Measurements from ENCODE around the gene TBC1D14. TPM values are rescaled to one million over a fixed set of nuclear protein-coding genes. Genes with fewer than 3 reads are reported as not detected.

TBC1D14 gene
- total RNA-seq, 1 donor from 2014 or later = 61.8 TPM

DNA sequence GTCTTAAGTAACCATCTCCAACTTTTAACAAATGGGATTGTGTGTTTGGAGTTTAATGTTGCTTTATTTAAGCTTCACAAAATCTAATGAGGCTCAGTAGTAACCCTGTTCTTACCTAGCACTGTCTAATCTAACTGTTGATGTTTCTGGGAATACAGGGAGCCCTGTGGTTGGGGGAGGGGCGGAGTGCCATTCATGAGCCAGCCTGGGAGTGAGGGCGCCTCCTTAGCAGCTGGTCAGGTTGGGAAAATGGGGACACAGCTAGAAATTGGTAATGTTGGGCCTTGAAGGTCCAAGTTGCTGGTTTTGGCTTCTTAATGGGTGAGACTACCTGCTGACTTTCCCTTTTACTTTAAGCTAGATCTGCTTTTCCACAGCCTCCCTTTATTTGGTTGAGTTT, 110.7 kb downstream of the TBC1D14 start:
- H3K9me3 Mint-ChIP-seq (ENCODE audit: low read depth) = no peaks in the 10 kb centered on the region
- TF ChIP-seq, protein P1, sequence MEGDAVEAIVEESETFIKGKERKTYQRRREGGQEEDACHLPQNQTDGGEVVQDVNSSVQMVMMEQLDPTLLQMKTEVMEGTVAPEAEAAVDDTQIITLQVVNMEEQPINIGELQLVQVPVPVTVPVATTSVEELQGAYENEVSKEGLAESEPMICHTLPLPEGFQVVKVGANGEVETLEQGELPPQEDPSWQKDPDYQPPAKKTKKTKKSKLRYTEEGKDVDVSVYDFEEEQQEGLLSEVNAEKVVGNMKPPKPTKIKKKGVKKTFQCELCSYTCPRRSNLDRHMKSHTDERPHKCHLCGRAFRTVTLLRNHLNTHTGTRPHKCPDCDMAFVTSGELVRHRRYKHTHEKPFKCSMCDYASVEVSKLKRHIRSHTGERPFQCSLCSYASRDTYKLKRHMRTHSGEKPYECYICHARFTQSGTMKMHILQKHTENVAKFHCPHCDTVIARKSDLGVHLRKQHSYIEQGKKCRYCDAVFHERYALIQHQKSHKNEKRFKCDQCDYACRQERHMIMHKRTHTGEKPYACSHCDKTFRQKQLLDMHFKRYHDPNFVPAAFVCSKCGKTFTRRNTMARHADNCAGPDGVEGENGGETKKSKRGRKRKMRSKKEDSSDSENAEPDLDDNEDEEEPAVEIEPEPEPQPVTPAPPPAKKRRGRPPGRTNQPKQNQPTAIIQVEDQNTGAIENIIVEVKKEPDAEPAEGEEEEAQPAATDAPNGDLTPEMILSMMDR (IDR thresholded peaks at IDR 0.05; ENCODE audit: unreplicated experiment) = no peak
- H3K4me1 Mint-ChIP-seq (ENCODE audit: low read depth) = peaks cover 6% of the 10 kb centered on the region
- DNase-seq (ENCODE audit: low spot score, unreplicated experiment) = no peak
- H3K4me3 Mint-ChIP-seq (ENCODE audit: low read depth) = no peak overlapping the region
- no peak overlapping the region for H3K27ac Mint-ChIP-seq
- H3K27me3 Mint-ChIP-seq = no peaks in the 10 kb centered on the region
- peaks cover under 1% of the 10 kb centered on the region for H3K36me3 Mint-ChIP-seq (ENCODE audit: insufficient read depth)

DNA sequence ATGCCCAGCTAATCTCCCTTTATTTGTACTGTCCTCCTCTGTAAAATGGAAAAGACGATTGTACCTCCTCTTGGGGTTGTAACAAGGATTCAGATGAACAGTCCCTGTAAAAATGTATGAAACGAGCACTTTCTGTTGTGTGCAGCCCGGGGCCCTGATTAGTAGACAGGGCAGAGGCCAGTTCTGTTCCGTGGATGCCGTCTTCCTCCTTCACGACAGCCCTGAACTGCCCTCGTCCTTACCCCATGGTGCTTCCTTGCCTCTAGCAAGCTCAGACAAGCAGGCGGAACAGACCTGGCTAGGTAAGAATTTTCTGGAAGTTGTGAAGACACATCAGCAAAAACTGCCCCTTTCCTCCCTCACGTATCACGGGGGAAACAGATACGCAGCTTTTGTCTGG, 111.2 kb downstream of the TBC1D14 start:
- Mint-ChIP-seq H3K4me1 (ENCODE audit: low read depth) (peaks cover 6% of the 10 kb centered on the region), H3K9me3 (ENCODE audit: low read depth) (no peaks in the 10 kb centered on the region), H3K27ac (peak overlapping the region; percentile 65), H3K4me3 (ENCODE audit: low read depth) (no peak overlapping the region), H3K36me3 (ENCODE audit: insufficient read depth) (no peaks in the 10 kb centered on the region), H3K27me3 (no peaks in the 10 kb centered on the region)
- no peak for DNase-seq (ENCODE audit: low spot score, unreplicated experiment)
- TF ChIP-seq, protein P1 (IDR thresholded peaks at IDR 0.05; ENCODE audit: unreplicated experiment) = no peak

DNA sequence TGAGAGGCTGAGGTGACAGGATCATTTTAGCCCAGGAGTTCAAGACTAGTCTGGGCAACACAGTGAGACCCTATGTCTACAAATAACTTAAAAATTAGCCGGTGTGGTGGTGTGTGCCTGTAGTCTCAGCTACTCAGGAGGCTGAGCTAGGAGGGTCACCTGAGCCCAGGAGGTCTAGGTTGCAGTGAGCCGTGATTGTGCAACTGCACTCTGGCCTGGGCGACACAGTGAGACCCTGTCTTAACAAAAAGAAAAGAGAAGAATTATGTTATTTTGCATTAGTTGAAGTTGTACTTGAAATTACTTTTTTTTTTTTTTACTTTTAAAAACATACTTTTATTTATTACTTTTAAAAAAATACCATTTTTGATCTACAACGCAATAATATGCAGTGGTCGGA, 111.7 kb downstream of the TBC1D14 start:
- no peak for DNase-seq (ENCODE audit: low spot score, unreplicated experiment)
- Mint-ChIP-seq H3K9me3 (ENCODE audit: low read depth) (no peaks in the 10 kb centered on the region), H3K27me3 (no peaks in the 10 kb centered on the region), H3K27ac (peak overlapping the region; percentile 65), H3K4me1 (ENCODE audit: low read depth) (peaks cover 4% of the 10 kb centered on the region), H3K4me3 (ENCODE audit: low read depth) (no peak overlapping the region), H3K36me3 (ENCODE audit: insufficient read depth) (peaks cover 3% of the 10 kb centered on the region)
- TF ChIP-seq, protein P1 (IDR thresholded peaks at IDR 0.05; ENCODE audit: unreplicated experiment) = no peak

DNA sequence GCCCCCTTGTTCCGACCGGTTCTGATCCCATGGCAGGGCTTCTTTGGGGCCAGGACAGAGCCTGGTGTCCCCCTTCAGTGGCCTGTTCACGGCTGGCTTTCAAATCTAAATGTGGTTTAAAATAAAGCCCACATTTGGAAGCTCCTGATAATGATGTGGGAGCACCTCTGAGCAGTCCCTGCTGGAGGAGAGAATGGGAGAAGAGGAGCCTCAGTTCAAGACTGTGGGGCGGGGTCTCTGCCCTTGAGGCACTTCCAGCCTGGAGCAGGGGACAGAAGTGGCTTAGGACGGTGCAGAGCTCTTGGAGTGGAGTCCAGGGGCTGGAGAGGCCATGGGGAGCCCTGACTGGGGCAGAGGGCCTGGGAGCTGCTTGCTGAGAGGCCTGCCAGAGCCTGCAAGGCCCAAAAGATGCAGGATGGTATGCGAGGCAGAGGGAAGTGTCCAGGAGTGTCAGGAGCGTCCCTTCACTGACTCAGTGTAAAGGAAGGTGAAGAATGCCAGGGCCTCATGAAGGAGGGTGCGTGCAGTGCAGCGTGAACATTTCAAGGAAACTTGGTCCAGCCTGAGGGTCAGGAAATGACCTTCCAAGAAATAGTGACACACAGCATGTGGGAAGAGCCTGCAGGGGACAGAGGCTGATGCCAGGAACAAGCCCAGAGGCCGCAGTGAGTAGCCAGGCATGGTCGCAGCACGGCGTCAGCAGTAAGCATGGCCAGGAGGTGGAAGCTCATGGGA, 112.5 kb downstream of the TBC1D14 start:
- Mint-ChIP-seq H3K27ac (no peak overlapping the region), H3K27me3 (no peaks in the 10 kb centered on the region), H3K9me3 (ENCODE audit: low read depth) (no peaks in the 10 kb centered on the region), H3K4me1 (ENCODE audit: low read depth) (peaks cover 4% of the 10 kb centered on the region), H3K36me3 (ENCODE audit: insufficient read depth) (peaks cover 5% of the 10 kb centered on the region), H3K4me3 (ENCODE audit: low read depth) (no peak overlapping the region)
- no peak for DNase-seq (ENCODE audit: low spot score, unreplicated experiment)
- TF ChIP-seq, protein P1 (IDR thresholded peaks at IDR 0.05; ENCODE audit: unreplicated experiment) = no peak

DNA sequence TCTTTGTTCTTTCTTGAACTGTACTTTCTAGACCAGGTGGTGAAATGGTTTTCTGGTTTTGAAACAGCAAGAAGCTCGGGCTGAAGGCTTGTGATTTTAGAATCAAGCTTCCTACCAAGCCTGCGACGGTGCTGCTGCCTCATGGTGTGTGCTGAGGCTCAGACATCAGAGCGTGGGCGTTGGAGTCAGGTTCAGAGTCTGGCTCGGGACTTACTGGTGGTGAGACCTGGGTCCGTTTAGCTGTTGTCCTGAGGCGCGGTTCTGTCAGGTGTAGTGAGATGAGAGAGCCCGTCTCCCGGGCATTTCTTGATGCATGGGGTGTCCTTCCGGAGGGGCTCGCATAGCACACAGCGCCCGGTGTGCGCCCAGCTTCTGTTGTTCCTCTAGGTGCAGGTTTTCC, 113.9 kb downstream of the TBC1D14 start:
- H3K36me3 Mint-ChIP-seq (ENCODE audit: insufficient read depth) = peaks cover 9% of the 10 kb centered on the region
- H3K27ac Mint-ChIP-seq = peak overlapping the region; percentile 54
- peaks cover 4% of the 10 kb centered on the region for H3K4me1 Mint-ChIP-seq (ENCODE audit: low read depth)
- DNase-seq (ENCODE audit: low spot score, unreplicated experiment) = no peak
- H3K9me3 Mint-ChIP-seq (ENCODE audit: low read depth) = no peaks in the 10 kb centered on the region
- no peak overlapping the region for H3K4me3 Mint-ChIP-seq (ENCODE audit: low read depth)
- H3K27me3 Mint-ChIP-seq = no peaks in the 10 kb centered on the region
- TF ChIP-seq, protein P1 (IDR thresholded peaks at IDR 0.05; ENCODE audit: unreplicated experiment) = no peak

Data from progenitor cell of endocrine pancreas (in vitro differentiated cells).